ENCODE data around the gene SYNE2.
"Not testable (repeated sequence)": the region's sequence is repeated elsewhere in the genome, so short reads cannot be mapped to it uniquely, and the experiment has no call there.

Gene SYNE2

DNA sequence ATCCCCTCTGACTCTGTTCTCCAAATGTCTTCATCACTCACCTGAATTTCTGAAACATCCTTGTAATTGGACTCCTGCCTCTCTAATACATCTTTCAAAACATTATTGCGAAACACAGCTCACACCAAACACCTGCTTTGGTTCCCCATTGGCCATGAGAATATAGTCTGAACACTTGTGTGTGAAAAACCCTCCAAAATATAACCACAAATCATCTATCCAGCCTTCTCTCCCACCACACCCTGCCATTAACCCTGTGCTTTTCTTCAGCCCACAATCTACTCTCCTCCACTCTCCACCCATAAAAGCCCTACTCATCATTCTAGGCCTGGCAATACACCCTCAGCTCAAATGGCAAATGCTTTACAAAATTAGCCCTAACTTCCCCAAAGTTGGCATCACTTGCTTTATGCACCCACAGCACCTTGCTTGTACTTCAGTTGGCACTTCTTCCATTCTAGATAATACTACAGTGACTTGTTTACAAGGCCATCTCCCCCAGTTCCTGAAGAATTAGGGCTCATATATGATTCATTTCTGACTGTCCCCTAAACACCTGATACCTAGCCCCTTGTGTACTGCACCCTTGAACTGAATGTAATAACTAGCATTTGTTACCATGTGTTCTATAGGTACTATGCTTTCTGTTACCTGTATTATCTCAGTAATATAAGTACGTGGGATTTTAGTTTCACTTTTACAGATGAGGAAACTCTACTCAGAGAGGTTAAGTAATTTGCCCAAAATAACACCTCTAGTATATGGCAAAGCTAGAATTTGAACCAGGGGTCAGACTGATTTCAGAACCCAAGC, 17.3 kb downstream of the SYNE2 start:
- DNase-seq = not testable (repeated sequence)

GRCh38 chr14:63870753-63871037, 17.9 kb downstream of the SYNE2 start:
- DNase-seq = not testable (repeated sequence)

DNA sequence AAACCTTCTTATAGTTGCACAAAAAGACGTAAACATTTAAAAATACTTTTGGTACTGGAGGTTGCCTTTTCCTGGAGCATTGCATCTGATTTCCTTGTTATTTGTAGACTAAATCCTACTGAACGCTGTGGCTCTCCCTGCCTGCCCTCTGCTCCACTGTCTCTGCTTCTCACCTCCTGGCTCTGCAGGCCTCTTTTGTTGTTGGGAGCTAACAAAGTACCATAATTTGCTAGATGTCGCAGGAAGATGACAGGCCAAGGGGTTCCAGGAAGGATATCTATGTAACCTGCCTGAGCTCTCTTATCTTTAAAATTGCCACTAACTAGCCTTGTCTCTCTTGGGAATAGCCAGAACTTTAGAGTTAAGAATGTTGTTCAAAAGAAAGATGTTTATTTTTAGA, 21.4 kb downstream of the SYNE2 start:
- no peak for DNase-seq

DNA sequence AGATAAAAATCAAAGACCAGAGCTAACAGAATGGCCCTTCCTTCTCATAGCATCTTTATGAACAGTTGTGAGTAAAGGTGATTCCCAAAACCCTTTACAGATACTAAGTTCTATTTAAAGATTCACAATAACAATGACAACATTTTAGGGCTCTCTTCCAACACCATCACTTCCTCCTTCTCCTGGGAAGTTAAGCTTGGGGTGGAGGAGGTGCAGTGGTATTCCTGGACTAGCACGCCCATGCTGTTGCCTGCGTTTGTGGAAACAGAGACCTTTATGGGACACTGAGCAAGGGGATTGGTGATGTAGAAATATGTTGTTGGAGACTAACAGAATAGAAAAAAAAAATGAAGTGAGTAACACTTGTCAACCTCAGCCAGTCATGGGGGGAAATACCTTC, 22.5 kb downstream of the SYNE2 start:
- no peak for DNase-seq

- no peak for DNase-seq
Measured at GRCh38 chr14:63877550-63877939, 24.7 kb downstream of the SYNE2 start.

GRCh38 chr14:63878052-63878451, 25.2 kb downstream of the SYNE2 start:
- no peak for DNase-seq

- DNase-seq = no peak
Measured at GRCh38 chr14:63878792-63879191, 26.0 kb downstream of the SYNE2 start.

GRCh38 chr14:63881926-63882325, 29.1 kb downstream of the SYNE2 start:
- no peak for DNase-seq

DNA sequence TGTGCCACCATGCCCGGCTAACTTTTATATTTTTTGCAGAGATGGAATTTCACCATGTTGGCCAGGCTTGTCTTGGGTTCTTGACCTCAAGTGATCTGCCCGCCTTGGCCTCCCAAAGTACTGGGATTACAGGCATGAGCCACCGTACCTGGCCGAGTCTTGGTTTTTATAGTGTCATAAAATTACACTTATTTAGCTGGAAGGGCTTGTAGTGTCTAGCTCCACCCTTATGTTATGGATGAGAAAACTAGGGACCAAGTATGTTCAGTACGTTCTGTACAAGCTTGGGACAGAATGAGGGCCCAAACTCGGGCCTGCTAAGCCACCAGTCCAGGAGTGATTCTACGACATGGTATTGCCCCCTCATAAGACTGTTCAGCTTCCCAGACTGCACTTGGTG, 35.1 kb downstream of the SYNE2 start:
- no peak for DNase-seq

DNA sequence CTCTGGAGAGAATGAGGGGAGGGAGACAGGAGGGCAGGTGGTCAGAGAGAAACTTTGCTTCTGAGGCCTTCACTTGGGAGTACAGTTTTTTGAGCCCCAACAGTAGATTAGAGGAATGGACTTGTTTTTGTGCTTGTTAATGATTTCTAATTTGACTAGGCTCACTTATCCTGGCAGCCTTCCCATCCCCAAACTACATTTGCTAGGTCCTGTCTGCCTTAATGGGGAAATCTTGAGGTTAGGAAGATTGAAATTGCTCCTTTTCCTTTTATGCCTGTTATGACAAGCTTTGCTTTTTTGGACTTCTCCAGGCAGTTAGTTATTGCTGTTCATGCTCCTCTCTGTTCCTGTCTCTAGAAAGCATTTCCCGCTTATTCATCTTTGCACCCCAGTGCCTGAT, 37.7 kb downstream of the SYNE2 start:
- DNase-seq = no peak

DNA sequence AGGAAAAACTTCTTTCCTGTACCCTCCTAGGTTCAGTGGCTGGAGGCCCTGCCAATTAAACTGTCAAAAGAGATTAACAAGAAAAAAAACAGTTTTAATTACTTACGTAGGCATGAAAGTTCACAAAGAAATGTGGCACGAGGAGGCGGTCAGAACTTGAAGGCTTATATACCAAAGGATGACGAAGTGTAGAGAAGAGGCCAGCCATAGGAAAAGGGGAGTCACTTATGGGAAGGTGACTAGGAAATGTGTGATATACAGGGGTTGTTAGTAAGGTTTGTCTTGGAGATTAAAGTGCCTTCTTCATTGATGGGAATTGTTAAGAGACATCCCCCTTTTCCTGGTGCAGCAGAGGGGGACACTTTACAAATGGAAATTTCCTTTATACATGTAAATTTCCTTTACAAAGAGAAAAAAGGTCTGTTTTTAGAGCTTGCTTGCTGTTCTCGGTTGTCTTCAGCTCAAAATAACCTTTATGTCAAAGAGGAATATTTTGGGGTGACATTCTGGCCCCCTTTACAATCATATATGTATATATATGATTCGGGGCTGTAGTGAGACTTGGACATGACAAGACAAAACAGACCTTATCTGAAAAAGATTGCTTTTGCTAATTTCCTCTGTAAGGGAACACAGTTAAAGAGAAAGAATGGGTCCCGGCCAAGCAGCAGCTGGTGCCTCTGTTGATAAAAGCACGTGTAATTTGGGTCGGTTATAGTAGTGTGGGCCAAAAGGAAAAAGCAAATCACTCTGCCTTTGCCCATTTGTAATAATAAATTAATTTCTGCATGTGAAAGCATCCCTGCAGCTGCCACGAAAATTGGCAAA, 38.6 kb downstream of the SYNE2 start:
- DNase-seq = no peak

- DNase-seq = no peak
Measured at GRCh38 chr14:63892265-63892664, 39.5 kb downstream of the SYNE2 start.

- no peak for DNase-seq
Measured at GRCh38 chr14:63893701-63894458, 41.1 kb downstream of the SYNE2 start.

DNA sequence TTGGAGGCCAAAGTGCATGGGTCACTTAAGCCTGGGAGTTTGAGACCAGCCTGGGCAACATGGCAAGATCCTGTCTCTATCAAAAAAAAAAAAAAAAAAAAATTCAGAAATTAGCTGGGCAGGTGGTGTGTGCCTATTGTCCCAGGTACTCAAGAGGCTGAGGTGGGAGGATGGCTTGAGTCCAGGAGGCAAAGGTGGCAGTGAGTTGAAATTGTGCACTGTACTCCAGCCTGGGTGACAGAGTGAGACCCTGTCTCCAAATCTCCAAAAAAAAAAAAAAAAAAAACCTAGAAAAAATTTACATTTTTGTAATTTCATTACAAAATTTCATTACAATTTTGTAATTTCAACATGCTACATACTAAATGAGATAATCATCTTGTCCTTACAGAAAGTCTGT, 42.7 kb downstream of the SYNE2 start:
- no peak for DNase-seq

- peak in 1 of 58 donors; percentile 1 for DNase-seq
Measured at GRCh38 chr14:63896278-63896720, 43.5 kb downstream of the SYNE2 start.

DNA sequence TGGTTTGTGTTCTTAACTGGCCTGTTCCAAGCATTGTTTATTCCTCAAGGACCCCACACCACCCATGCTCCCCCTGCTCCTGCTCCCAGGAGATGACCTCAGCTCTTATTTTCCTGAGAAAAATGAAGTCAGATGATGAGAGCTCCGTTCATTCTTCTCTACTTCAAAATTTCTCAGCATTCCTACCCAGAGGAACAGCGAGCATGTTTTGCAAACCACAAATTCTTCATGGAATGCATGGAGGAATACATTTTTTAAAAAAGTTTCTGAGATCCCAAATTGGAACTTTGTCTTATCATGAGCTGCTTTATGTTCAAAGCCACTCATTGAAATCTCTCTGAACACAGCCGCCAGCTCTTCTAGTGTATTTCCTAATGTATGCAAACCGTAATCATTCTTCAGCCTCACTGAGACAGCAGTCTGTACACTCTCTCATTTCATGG, 44.9 kb downstream of the SYNE2 start:
- DNase-seq = no peak

DNA sequence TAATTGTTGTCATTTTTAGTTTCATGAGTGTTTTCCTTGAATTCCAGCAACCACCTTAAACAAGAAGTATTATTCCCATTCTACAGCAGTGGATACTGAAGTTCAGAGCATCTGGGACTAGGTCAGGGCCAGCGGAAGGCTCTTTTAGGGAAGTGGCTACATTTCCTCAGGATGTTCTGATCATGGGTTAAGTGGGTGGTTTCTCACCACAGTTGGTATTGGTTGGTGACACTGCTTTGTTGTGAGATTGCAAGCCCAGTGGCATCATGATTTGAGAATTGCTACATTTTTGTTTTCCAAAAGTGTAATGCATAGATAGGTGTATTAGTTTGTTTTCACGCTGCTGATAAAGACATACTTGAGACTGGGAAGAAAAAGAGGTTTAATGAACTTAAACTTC, 47.1 kb downstream of the SYNE2 start:
- no peak for DNase-seq

GRCh38 chr14:63901434-63902085, 48.8 kb downstream of the SYNE2 start:
- no peak for DNase-seq

- no peak for DNase-seq
Measured at GRCh38 chr14:63902375-63902976, 49.7 kb downstream of the SYNE2 start.

- DNase-seq = no peak
Measured at GRCh38 chr14:63904724-63905123, 51.9 kb downstream of the SYNE2 start.

DNA sequence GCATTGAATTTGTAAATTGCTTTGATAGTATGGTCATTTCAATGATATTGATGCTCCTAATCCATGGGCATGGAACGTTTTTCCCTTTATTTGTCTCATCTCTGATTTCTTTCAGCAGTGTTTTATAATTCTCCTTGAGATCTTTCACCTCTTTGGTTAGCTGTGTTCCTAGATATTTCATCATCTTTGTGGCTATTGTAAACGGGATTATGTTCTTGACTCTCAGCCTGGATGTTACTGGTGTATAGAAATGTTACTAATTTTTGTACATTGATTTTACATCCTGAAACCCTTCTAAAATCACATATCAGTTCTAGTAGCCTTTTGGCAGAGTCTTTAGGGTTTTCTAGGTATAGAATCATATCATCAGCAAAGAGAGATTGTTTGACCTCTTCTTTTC, 52.6 kb downstream of the SYNE2 start:
- no peak for DNase-seq
